DND-41 (cell line): ENCODE data around the gene ARHGDIB.

ENCODE experiments used
- ATAC-seq: fragments of 200-7000 bp; cut with Tn5 transposase; 3 replicates; pipeline ENCODE4 v1.9.1; 2021; ENCODE audit warnings: low read depth; ENCODE audit not compliant: insufficient read depth
- DNase-seq: peaks from one replicate; pipeline ENCODE4 v3.0.0-alpha.2; 2020
- H2AFZ ChIP-seq: 2 replicates; pipeline ENCODE4 v1.6.0; 2012; ENCODE audit warnings: low read depth, low read length
- H3K27ac ChIP-seq: 2 replicates; pipeline ENCODE4 v1.5.1; 2012; ENCODE audit warnings: low read length, inconsistent platforms
- H3K27me3 ChIP-seq: fragments of 200-600 bp; sonication (generic); 2 replicates; pipeline ENCODE4 v1.6.0; 2012; ENCODE audit warnings: low read length, mild to moderate bottlenecking, inconsistent platforms; ENCODE audit not compliant: insufficient read depth, poor library complexity
- H3K36me3 ChIP-seq: 2 replicates; pipeline ENCODE4 v1.5.1; 2012; ENCODE audit warnings: low read length, inconsistent platforms; ENCODE audit not compliant: insufficient read depth
- H3K4me1 ChIP-seq: 2 replicates; pipeline ENCODE4 v1.5.1; 2012; ENCODE audit warnings: mild to moderate bottlenecking, low read length; ENCODE audit not compliant: insufficient read depth
- H3K4me2 ChIP-seq: 2 replicates; pipeline ENCODE4 v1.6.0; 2012; ENCODE audit warnings: mild to moderate bottlenecking, moderate library complexity, low read length, inconsistent platforms; ENCODE audit not compliant: insufficient read depth
- H3K4me3 ChIP-seq, 2 experiments: fragments of 200-600 bp in 1 of 2; shearing (Covaris generic) in 1 of 2; 2 replicates each; pipeline ENCODE4 v1.5.1; 2012 to 2016; ENCODE audit warnings: inconsistent platforms in 2 of 2, low read length in 2 of 2, mild to moderate bottlenecking in 2 of 2, low read depth in 1 of 2, moderate library complexity in 1 of 2
- H3K79me2 ChIP-seq: 2 replicates; pipeline ENCODE4 v1.6.0; 2012; ENCODE audit warnings: low read length, inconsistent platforms; ENCODE audit not compliant: insufficient read depth
- H3K9ac ChIP-seq: 2 replicates; pipeline ENCODE4 v1.6.0; 2012; ENCODE audit warnings: low read depth, mild to moderate bottlenecking, inconsistent platforms, low read length, moderate library complexity
- H3K9me3 ChIP-seq: 2 replicates; pipeline ENCODE4 v1.5.1; 2012; ENCODE audit warnings: low read length, moderate library complexity, mild to moderate bottlenecking, inconsistent platforms; ENCODE audit not compliant: insufficient read depth, severe bottlenecking
- H4K20me1 ChIP-seq: 2 replicates; pipeline ENCODE4 v1.6.0; 2012; ENCODE audit warnings: low read length; ENCODE audit not compliant: insufficient read depth
- CTCF ChIP-seq: IDR thresholded peaks from 2 replicates; pipeline ENCODE4 v1.5.1; 2012; ENCODE audit warnings: borderline replicate concordance, low read length, moderate library complexity, mild to moderate bottlenecking; ENCODE audit not compliant: poor library complexity, severe bottlenecking; ENCODE audit errors: extremely low read depth
- EZH2 ChIP-seq: IDR thresholded peaks from 3 replicates; pipeline ENCODE4 v1.6.1; 2012; ENCODE audit warnings: borderline replicate concordance, low read depth, mild to moderate bottlenecking, moderate library complexity, low read length, inconsistent platforms; ENCODE audit not compliant: severe bottlenecking

Gene ARHGDIB

GRCh38 chr12:14959126-14959440, 2.3 kb downstream of the ARHGDIB start:
- ATAC-seq (no peak), DNase-seq (peak; percentile 46)
- no peaks in the 10 kb centered on the region for H3K27me3 ChIP-seq
- H3K4me2 ChIP-seq = peak overlapping the region; percentile 89
- H3K36me3 ChIP-seq = peaks cover 50% of the 10 kb centered on the region
- peak overlapping the region; percentile 78 for H3K9ac ChIP-seq
- peak overlapping the region; percentile 41 to 77; a peak in 3 of 4 replicates for H3K4me3 ChIP-seq
- H2AFZ ChIP-seq = no peak overlapping the region
- TF ChIP-seq CTCF (no peak), EZH2 (no peak)
- peaks cover 99% of the 10 kb centered on the region for H3K79me2 ChIP-seq
- H3K9me3 ChIP-seq = no peaks in the 10 kb centered on the region
- H4K20me1 ChIP-seq = peaks cover 34% of the 10 kb centered on the region
- H3K4me1 ChIP-seq = peaks cover 86% of the 10 kb centered on the region
- H3K27ac ChIP-seq = peak overlapping the region; percentile 87

GRCh38 chr12:14958361-14959125, 2.9 kb downstream of the ARHGDIB start:
- H3K4me1 ChIP-seq = peaks cover 86% of the 10 kb centered on the region
- H3K9me3 ChIP-seq = no peaks in the 10 kb centered on the region
- peaks cover 99% of the 10 kb centered on the region for H3K79me2 ChIP-seq
- no peak for DNase-seq
- peak overlapping the region; percentile 89 for H3K4me2 ChIP-seq
- H3K36me3 ChIP-seq = peaks cover 52% of the 10 kb centered on the region
- peaks cover 37% of the 10 kb centered on the region for H4K20me1 ChIP-seq
- H2AFZ ChIP-seq = no peak overlapping the region
- TF ChIP-seq CTCF (no peak), EZH2 (no peak)
- peak overlapping the region; percentile 78 for H3K9ac ChIP-seq
- no peaks in the 10 kb centered on the region for H3K27me3 ChIP-seq
- peak overlapping the region; percentile 87 for H3K27ac ChIP-seq
- no peak for ATAC-seq
- H3K4me3 ChIP-seq = peak overlapping the region; percentile 41 to 77; a peak in 3 of 4 replicates

DNA sequence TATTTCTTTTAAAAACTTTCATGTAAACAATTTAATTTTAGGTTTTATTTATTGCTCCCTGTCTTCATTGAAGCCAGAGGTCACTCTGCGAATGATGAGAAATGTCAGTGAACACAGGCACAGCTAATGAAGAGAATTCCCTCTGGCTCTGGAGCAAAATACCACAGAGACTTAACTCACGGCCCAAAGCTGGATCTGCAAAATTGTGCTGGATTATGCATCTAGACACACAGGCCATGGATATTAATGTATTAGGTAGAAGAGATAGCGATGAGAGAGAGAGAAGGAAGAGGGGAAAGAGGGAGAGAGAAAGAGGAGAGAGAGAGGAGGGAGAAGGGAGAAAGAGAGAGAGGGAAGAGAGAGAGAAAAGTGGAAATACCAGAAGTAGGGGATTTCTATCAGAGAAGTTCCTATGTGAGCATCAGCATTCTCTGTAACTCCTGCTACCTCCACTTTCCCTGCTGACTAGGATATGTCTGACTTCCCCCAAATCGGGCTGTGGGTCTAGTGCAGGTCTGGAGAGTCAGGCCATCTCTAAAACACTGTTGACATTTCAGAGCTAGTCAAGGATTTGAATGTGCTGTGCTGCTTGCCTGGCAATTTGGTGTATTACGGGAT, 3.7 kb downstream of the ARHGDIB start:
- H3K4me3 ChIP-seq = peak overlapping the region; percentile 41 to 77; a peak in 3 of 4 replicates
- H4K20me1 ChIP-seq = peaks cover 39% of the 10 kb centered on the region
- no peaks in the 10 kb centered on the region for H3K27me3 ChIP-seq
- peaks cover 99% of the 10 kb centered on the region for H3K79me2 ChIP-seq
- no peak overlapping the region for H2AFZ ChIP-seq
- peaks cover 86% of the 10 kb centered on the region for H3K4me1 ChIP-seq
- no peaks in the 10 kb centered on the region for H3K9me3 ChIP-seq
- peaks cover 52% of the 10 kb centered on the region for H3K36me3 ChIP-seq
- ATAC-seq (no peak), DNase-seq (no peak)
- peak overlapping the region; percentile 87 for H3K27ac ChIP-seq
- TF ChIP-seq CTCF (no peak), EZH2 (no peak)
- H3K9ac ChIP-seq = peak overlapping the region; percentile 78
- H3K4me2 ChIP-seq = peak overlapping the region; percentile 89
